ENCODE data around the gene CFAP161.

The CFAP161 gene

GRCh38 chr15:81133782-81134461 lies at the start of gene CFAP161:
Gene CFAP161 (plus strand): TSS chr15:81134270. CDS start chr15:81134330, 60 bp downstream.
- peak; percentile 3 for DNase-seq

GRCh38 chr15:81084716-81085115 lies 49.4 kb upstream of the CFAP161 start:
- no peak for DNase-seq

GRCh38 chr15:81085213-81085612 lies 48.9 kb upstream of the CFAP161 start:
- DNase-seq, result no peak

GRCh38 chr15:81085898-81086297 lies 48.2 kb upstream of the CFAP161 start:
- no peak for DNase-seq

GRCh38 chr15:81087066-81087465 lies 47.0 kb upstream of the CFAP161 start:
- no peak for DNase-seq

- no peak for DNase-seq
Measured at GRCh38 chr15:81087694-81088093, 46.4 kb upstream of the CFAP161 start.

GRCh38 chr15:81088470-81089013 lies 45.5 kb upstream of the CFAP161 start:
- no peak for DNase-seq

GRCh38 chr15:81091889-81092558 lies 42.0 kb upstream of the CFAP161 start:
- no peak for DNase-seq

- peak; percentile 0 for DNase-seq
Measured at GRCh38 chr15:81092559-81092902, 41.5 kb upstream of the CFAP161 start.

- DNase-seq, result no peak
Measured at GRCh38 chr15:81093961-81094360, 40.1 kb upstream of the CFAP161 start.

- DNase-seq, result no peak
Measured at GRCh38 chr15:81095690-81096365, 38.2 kb upstream of the CFAP161 start.

- no peak for DNase-seq
Measured at GRCh38 chr15:81096398-81096797, 37.7 kb upstream of the CFAP161 start.

- no peak for DNase-seq
Measured at GRCh38 chr15:81097116-81097889, 36.8 kb upstream of the CFAP161 start.

GRCh38 chr15:81097890-81098280 lies 36.2 kb upstream of the CFAP161 start:
- DNase-seq, result peak; percentile 30

GRCh38 chr15:81098349-81098748 lies 35.7 kb upstream of the CFAP161 start:
- DNase-seq, result no peak

- DNase-seq, result no peak
Measured at GRCh38 chr15:81098861-81099651, 35.0 kb upstream of the CFAP161 start.

- peak; percentile 31 for DNase-seq
Measured at GRCh38 chr15:81101894-81102815, 31.9 kb upstream of the CFAP161 start.

GRCh38 chr15:81103857-81104256 lies 30.2 kb upstream of the CFAP161 start:
- DNase-seq, result no peak

GRCh38 chr15:81105545-81105944 lies 28.5 kb upstream of the CFAP161 start:
- DNase-seq, result no peak

- DNase-seq, result peak; percentile 60
Measured at GRCh38 chr15:81106560-81106959, 27.5 kb upstream of the CFAP161 start.

- DNase-seq, result no peak
Measured at GRCh38 chr15:81107889-81108288, 26.2 kb upstream of the CFAP161 start.

Data from NCI-H1694 treated with DMSO at 0.1 percent for 48 hours (cell line).